DMS53 treated with DMSO at 0.1 percent for 48 hours (cell line): ENCODE data around the gene SCAF4.
A peak's percentile ranks its signal among the peaks of the same experiment; 100 is the strongest.
"Not testable (repeated sequence)": the region's sequence is repeated elsewhere in the genome, so short reads cannot be mapped to it uniquely, and the experiment has no call there.

Source experiments
- DNase-seq: peaks from one replicate; lab custom pipeline; 2025; ENCODE audit not compliant: unreplicated experiment; lab: John Stamatoyannopoulos, UW

Gene SCAF4

DNA sequence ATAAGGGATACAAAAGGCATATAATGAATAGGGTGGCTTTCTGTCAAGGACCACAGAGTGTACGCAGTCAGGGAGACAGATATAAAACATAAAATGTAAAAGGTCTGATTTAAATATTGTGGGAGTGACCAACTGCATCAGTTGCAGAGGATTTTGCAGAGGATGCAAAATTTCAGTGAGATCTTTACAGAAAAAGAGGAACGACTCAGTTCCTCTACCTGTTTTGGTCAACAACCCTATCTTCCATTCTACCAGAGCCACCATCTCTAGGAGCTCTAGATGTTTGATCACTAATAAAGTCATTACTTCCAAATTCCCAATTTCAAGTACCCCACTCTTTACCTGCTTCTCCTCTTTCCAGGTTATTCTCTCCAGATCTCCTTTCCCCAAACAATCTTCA is 56.0 kb downstream of the SCAF4 start:
- no peak for DNase-seq

DNA sequence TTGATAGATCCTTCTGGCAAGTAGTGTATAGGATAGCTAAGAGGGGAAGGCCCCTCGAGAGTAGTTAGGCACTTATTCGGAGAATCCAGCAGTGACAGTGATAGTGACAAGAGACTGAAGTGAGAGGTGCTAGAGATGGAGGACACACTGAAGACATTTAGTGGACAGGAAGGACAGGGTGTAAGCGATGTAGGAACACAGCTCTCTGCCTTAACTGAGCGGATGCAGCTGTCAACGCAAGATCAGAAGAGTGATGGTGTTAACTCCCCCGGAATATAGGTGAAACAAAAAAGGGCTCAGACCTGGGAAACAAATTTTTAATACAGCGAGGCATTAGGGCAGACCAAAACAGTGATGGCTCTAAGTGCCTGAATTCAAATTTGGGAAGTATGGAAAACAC is 56.6 kb downstream of the SCAF4 start:
- DNase-seq = no peak

- DNase-seq = no peak
Observed at GRCh38 chr21:31673321-31673912, 58.5 kb downstream of the SCAF4 start.

DNA sequence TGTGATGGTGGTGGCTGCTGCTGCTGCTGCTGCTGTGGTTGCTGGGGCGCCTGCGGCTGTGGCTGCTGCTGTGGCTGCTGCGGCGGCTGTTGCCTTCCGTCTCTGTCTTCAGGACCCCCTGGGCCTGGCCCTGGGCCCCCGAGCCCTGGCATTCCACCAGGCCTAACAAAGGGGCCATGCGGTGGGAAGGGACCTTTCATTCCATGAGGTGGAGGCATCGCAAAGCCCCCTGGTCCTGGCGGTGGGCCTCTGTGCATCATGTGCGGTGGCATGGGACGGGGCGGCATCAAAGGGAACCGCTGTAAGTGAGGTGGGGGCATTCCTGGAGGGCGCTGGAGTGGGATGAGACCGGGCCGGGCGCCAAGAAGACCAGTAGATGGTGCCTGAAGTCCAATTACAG is 60.0 kb downstream of the SCAF4 start:
- no peak for DNase-seq

DNA sequence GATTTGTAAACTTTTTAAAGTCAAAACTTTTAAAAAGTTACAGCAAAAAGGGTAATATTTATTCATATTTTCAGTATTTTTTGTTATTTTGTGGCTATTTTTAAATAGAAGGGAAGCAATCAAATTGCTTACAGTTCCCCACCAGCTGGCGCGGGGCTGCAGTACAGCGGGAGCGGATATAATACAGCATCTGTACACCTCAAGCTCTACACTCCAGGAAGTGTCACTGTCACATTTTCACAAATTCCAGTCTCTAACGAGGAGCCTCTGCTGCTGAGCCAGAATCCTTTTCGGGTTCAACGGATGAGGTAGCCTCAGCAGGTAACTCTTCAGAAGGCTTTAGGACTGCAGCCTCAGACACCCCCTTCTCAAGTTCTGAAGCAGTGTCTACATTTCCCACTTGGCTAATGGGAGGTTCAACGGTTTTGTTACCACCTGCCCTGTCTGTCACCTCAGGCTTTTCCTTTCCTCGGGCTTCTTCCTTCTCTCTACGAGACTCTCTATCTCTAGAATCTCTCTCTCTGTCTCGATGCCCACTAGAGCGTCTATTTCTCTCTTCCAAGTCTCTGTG is 60.7 kb downstream of the SCAF4 start:
- no peak for DNase-seq

DNA sequence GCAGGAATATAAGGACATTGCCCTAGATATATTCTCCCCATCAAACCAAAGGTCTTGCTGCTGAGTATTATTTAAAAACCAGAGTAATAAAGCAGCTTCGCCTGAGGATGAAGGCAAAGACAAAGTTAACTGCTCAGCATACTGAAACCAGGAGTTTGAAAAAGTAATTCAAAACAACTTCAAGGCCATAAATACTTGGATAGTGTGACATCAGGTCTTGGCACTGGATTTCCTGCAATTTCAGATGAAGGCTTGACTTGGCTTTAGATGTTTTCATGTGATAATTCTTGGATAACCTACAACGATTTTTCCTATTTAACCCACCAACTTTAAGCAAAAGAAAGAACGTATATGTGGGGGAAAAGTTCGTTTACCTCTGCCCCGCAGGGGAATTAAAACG is 61.8 kb downstream of the SCAF4 start:
- no peak for DNase-seq

GRCh38 chr21:31668651-31669491 is 63.0 kb downstream of the SCAF4 start:
- no peak for DNase-seq

DNA sequence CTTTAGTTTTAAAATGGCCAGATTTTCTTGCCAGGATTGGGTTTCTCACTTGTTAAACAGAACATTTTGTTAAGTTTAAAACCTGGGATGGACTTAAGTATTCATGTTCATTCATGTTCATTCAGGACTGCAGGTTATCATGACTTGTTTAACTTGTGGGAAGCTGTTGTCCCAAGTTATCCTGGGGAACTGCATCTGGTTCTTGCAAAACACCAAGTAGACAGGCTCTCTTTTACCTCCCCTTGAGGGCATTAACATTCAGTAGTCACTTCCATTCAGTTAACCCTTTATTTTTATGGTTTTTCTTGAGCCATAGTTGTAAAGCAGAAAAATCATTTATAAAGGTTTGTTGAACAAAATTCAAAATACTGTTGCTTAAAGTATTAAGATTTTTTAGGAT is 64.3 kb downstream of the SCAF4 start:
- no peak for DNase-seq

GRCh38 chr21:31667132-31667531 is 64.8 kb downstream of the SCAF4 start:
- DNase-seq = no peak

GRCh38 chr21:31666445-31667010 is 65.4 kb downstream of the SCAF4 start:
- no peak for DNase-seq

DNA sequence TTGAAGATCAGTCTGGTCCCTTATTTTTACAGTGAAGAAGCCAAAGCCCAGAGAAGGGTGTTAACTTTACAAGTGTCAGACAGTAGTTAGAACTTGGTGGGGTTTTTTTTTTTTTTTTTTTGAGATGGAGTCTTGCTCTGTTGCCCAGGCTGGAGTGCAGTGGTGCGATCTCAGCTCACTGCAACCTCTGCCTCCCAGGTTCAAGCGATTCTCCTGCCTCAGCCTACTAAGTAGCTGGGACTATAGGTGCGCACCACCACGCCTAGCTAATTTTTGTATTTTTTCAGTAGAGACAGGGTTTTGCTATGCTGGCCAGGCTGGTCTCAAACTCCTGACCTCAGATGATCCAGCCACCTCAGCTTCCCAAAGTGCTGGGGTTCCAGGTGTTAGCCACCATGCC is 66.0 kb downstream of the SCAF4 start:
- not testable (repeated sequence) for DNase-seq

- no peak for DNase-seq
Observed at GRCh38 chr21:31665397-31665796, 66.5 kb downstream of the SCAF4 start.

DNA sequence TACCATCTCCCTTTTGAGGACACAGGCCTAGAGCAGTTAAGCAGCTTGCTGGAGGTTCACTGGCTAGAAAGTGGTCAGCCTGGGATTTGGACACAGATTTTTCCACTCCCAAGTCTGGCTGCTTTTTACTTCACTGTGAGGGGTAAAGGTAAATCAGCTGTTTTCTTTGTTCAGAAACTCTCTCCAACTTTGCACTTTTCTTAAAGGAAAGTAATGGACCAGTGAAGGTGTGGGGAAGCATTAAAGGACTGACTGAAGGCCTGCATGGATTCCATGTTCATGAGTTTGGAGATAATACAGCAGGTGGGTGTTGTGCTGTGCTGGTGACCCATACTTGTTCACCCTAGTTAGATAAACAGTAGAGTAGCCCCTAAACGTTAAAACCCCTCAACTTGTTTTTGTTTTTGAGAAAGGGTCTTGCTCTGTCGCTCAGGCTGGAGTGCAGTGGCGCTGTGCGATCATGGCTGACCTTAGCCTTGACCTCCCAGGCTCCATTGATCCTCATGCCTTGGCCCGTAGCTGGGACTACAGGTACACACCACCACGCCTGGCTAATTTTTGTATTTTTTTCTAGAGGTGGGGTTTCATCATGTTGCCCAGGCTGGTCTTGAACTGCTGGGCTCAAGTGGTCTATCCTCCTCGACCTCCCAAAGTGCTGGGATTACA is 68.2 kb downstream of the SCAF4 start:
- no peak for DNase-seq

- DNase-seq = no peak
Observed at GRCh38 chr21:31660591-31660990, 71.3 kb downstream of the SCAF4 start.

DNA sequence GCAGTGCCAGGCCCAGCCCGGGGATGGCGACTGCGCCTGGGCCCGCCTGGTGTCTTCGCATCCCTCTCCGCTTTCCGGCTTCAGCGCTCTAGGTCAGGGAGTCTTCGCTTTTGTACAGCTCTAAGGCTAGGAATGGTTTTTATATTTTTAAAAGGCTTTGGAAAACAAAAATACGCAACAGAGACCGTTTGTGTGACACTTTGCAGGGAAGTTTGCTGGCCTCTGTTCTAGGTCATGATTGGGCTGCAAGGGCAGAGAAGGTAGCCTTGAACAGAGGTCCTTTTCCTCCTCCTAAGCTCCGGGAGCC is 71.7 kb downstream of the SCAF4 start:
- no peak for DNase-seq

- DNase-seq = peak; percentile 65
Observed at GRCh38 chr21:31659536-31660258, 72.2 kb downstream of the SCAF4 start, which contains the start of gene SOD1. TSS of gene SOD1 (plus strand) at chr21:31659693. CDS start at chr21:31659770, 77 bp downstream.

GRCh38 chr21:31659286-31659535 is 72.7 kb downstream of the SCAF4 start:
- DNase-seq = no peak

DNA sequence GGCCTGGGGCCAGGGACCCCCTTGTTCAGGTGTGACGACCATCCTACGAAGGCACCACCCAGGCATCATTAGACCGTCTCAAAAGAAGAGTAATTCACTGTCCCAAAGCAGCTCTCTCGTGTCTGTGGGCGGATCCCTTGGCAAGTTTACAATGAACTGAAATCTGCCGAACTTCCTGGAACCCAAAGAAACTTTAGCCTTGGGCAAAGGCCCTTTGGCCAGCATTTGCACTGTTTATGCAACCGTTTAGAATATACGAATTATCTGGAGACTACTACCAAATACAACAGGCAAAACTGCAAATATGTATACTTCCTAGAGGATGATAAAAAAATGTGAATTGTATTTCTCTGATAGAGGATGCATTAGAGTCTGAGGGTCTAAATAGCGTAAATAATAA is 73.9 kb downstream of the SCAF4 start:
- DNase-seq = no peak

- DNase-seq = no peak
Observed at GRCh38 chr21:31656199-31657095, 75.5 kb downstream of the SCAF4 start.
